Vagina (tissue), 2 donors: Measurements from ENCODE around the gene NDUFV2.

ENCODE experiments used
- CTCF ChIP-seq, 3 experiments: fragments of 450-650 bp in 2 of 3; fragments of 200-600 bp in 1 of 3; sonication (generic) in 1 of 3; IDR thresholded peaks; one replicate each; pipeline ENCODE4 v1.5.1; 2017 to 2019; ENCODE audit warnings: antibody characterized with exemption in 3 of 3, mild to moderate bottlenecking in 2 of 3, moderate library complexity in 2 of 3
- POLR2A ChIP-seq, 2 donors: fragments of 450-650 bp; IDR thresholded peaks; one replicate each; pipeline ENCODE4 v1.6.1; 2017; ENCODE audit warnings: antibody characterized with exemption in 2 of 2, mild to moderate bottlenecking in 2 of 2, moderate library complexity in 2 of 2

- no peak for TF ChIP-seq POLR2A (IDR thresholded peaks at IDR 0.05)
- TF ChIP-seq CTCF (IDR thresholded peaks at IDR 0.05) = no peak
Measured at GRCh38 chr18:9137168-9138066, 34.9 kb downstream of the NDUFV2 start.
